Activated naive CD4-positive, alpha-beta T cell treated with anti-CD3 and anti-CD28 coated beads for 36 hours (primary cell): ENCODE data around the gene C10orf67. TPM values are rescaled to one million over a fixed set of nuclear protein-coding genes. Genes with fewer than 3 reads are reported as not detected.
"Not testable (repeated sequence)": the region's sequence is repeated elsewhere in the genome, so short reads cannot be mapped to it uniquely, and the experiment has no call there.

Experiments
- CTCF ChIA-PET: fragments of 350-600 bp; sonication (Branson Sonifier 250); formaldehyde crosslinking; loops from one replicate; lab custom pipeline; 2021; ENCODE audit warnings: antibody characterized with exemption; lab: Charles Lee
- DNase-seq: peaks from one replicate; pipeline ENCODE4 v3.0.0-alpha.2; 2020
- H3K27ac Mint-ChIP-seq: one replicate; pipeline ENCODE4 v1.8.0; 2021; ENCODE audit warnings: mild to moderate bottlenecking, mixed read lengths
- H3K27me3 Mint-ChIP-seq: one replicate; pipeline ENCODE4 v1.8.0; 2021; ENCODE audit warnings: low read depth, mixed read lengths
- H3K36me3 Mint-ChIP-seq: one replicate; pipeline ENCODE4 v1.8.0; 2021; ENCODE audit warnings: low read depth, mixed read lengths
- H3K4me1 Mint-ChIP-seq: one replicate; pipeline ENCODE4 v1.8.0; 2021; ENCODE audit warnings: low read depth, mixed read lengths
- H3K4me3 Mint-ChIP-seq: one replicate; pipeline ENCODE4 v1.8.0; 2021; ENCODE audit warnings: mild to moderate bottlenecking, moderate library complexity, mixed read lengths
- H3K9me3 Mint-ChIP-seq: one replicate; pipeline ENCODE4 v1.8.0; 2021; ENCODE audit warnings: mixed read lengths
- intact Hi-C: fragments of 100-400 bp; cut with micrococcal nuclease; formaldehyde crosslinking; loops from one replicate; pipeline ENCODE4 v1.15.1; 2023
- total RNA-seq, 2 experiments: library from RNA; stranded (reverse); gene quantifications; one replicate each; pipeline ENCODE4 v1.2.3, GENCODE V29; 2021

C10orf67 gene
- total RNA-seq, 2 experiments from 2014 or later, result 2.0 to 3.2 TPM

- H3K27me3 Mint-ChIP-seq, result peaks cover 15% of the 10 kb centered on the region
- DNase-seq, H3K36me3 Mint-ChIP-seq, CTCF ChIA-PET, H3K4me3 Mint-ChIP-seq, H3K9me3 Mint-ChIP-seq, H3K27ac Mint-ChIP-seq, H3K4me1 Mint-ChIP-seq, intact Hi-C loops: not testable (repeated sequence)
Observed at GRCh38 chr10:23252859-23253258, 91.7 kb downstream of the C10orf67 start.

GRCh38 chr10:23241779-23242178, 102.8 kb downstream of the C10orf67 start:
- H3K36me3 Mint-ChIP-seq, DNase-seq, H3K4me3 Mint-ChIP-seq, H3K27ac Mint-ChIP-seq, H3K27me3 Mint-ChIP-seq, H3K4me1 Mint-ChIP-seq, intact Hi-C loops, H3K9me3 Mint-ChIP-seq: not testable (repeated sequence)
- CTCF ChIA-PET, result interaction anchor here (0.7 kb wide), 1 partner anchor 188 kb away, joined by 4 read pairs; no protein-coding TSS in a partner anchor

GRCh38 chr10:23238015-23238414, 106.6 kb downstream of the C10orf67 start:
- Mint-ChIP-seq H3K36me3 (peaks cover 1% of the 10 kb centered on the region), H3K4me3 (no peak overlapping the region), H3K27ac (no peak overlapping the region), H3K27me3 (peaks cover 11% of the 10 kb centered on the region), H3K9me3 (no peaks in the 10 kb centered on the region), H3K4me1 (no peaks in the 10 kb centered on the region)
- CTCF ChIA-PET, result interaction anchor here (0.8 kb wide), 1 partner anchor 959 kb away, joined by 3 read pairs; no protein-coding TSS in a partner anchor
- intact Hi-C loops, result no loop called here
- no peak for DNase-seq

- H3K27ac Mint-ChIP-seq, result no peak overlapping the region
- H3K4me1 Mint-ChIP-seq, result no peaks in the 10 kb centered on the region
- H3K4me3 Mint-ChIP-seq, result no peak overlapping the region
- peaks cover 1% of the 10 kb centered on the region for H3K36me3 Mint-ChIP-seq
- peaks cover 11% of the 10 kb centered on the region for H3K27me3 Mint-ChIP-seq
- no peak for DNase-seq
- intact Hi-C loops, result no loop called here
- CTCF ChIA-PET, result no interaction called here
- H3K9me3 Mint-ChIP-seq, result peaks cover 1% of the 10 kb centered on the region
Observed at GRCh38 chr10:23230582-23230981, 114.0 kb downstream of the C10orf67 start.

- H3K9me3 Mint-ChIP-seq, result no peaks in the 10 kb centered on the region
- CTCF ChIA-PET, result no interaction called here
- H3K4me3 Mint-ChIP-seq, result no peak overlapping the region
- H3K36me3 Mint-ChIP-seq, result no peaks in the 10 kb centered on the region
- DNase-seq, result no peak
- H3K4me1 Mint-ChIP-seq, result no peaks in the 10 kb centered on the region
- peaks cover 8% of the 10 kb centered on the region for H3K27me3 Mint-ChIP-seq
- intact Hi-C loops, result no loop called here
- no peak overlapping the region for H3K27ac Mint-ChIP-seq
Observed at GRCh38 chr10:23217471-23217870, 127.1 kb downstream of the C10orf67 start.

GRCh38 chr10:23205972-23206642, 138.5 kb downstream of the C10orf67 start:
- H3K27me3 Mint-ChIP-seq, result peaks cover 49% of the 10 kb centered on the region
- CTCF ChIA-PET, result no interaction called here
- intact Hi-C loops, result no loop called here

GRCh38 chr10:23204773-23205172, 139.8 kb downstream of the C10orf67 start:
- DNase-seq, result no peak
- Mint-ChIP-seq H3K27ac (no peak overlapping the region), H3K4me3 (no peak overlapping the region), H3K4me1 (peaks cover 4% of the 10 kb centered on the region), H3K27me3 (peaks cover 52% of the 10 kb centered on the region), H3K9me3 (no peaks in the 10 kb centered on the region), H3K36me3 (no peaks in the 10 kb centered on the region)
- CTCF ChIA-PET, result interaction anchor here (0.6 kb wide), 1 partner anchor 89 kb away, joined by 3 read pairs; no protein-coding TSS in a partner anchor
- intact Hi-C loops, result loop anchor here (5.0 kb wide), 1 partner anchor 37 kb away; no protein-coding TSS in a partner anchor

More at GRCh38 chr10:23205972-23206642, 138.5 kb downstream of the C10orf67 start:
- DNase-seq, result no peak
- H3K27ac Mint-ChIP-seq, result no peak overlapping the region
- no peaks in the 10 kb centered on the region for H3K36me3 Mint-ChIP-seq
- H3K4me3 Mint-ChIP-seq, result no peak overlapping the region
- H3K4me1 Mint-ChIP-seq, result no peaks in the 10 kb centered on the region
- H3K9me3 Mint-ChIP-seq, result no peaks in the 10 kb centered on the region

GRCh38 chr10:23203369-23204325, 140.9 kb downstream of the C10orf67 start:
- H3K4me1 Mint-ChIP-seq, result peaks cover 7% of the 10 kb centered on the region
- no peak overlapping the region for H3K4me3 Mint-ChIP-seq
- H3K36me3 Mint-ChIP-seq, result no peaks in the 10 kb centered on the region
- CTCF ChIA-PET, result interaction anchor here (0.6 kb wide), 1 partner anchor 347 kb away, joined by 3 read pairs; no protein-coding TSS in a partner anchor
- H3K27me3 Mint-ChIP-seq, result peaks cover 49% of the 10 kb centered on the region
- intact Hi-C loops, result loop anchor here (5.0 kb wide), 1 partner anchor 36 kb away; no protein-coding TSS in a partner anchor
- H3K9me3 Mint-ChIP-seq, result no peaks in the 10 kb centered on the region
- no peak for DNase-seq
- H3K27ac Mint-ChIP-seq, result no peak overlapping the region

GRCh38 chr10:23202779-23203178, 141.8 kb downstream of the C10orf67 start:
- Mint-ChIP-seq H3K9me3 (no peaks in the 10 kb centered on the region), H3K36me3 (no peaks in the 10 kb centered on the region), H3K4me1 (peaks cover 10% of the 10 kb centered on the region), H3K27ac (no peak overlapping the region), H3K27me3 (peaks cover 58% of the 10 kb centered on the region), H3K4me3 (no peak overlapping the region)
- intact Hi-C loops, result loop anchor here (5.0 kb wide), 1 partner anchor 35 kb away; no protein-coding TSS in a partner anchor
- DNase-seq, result no peak
- CTCF ChIA-PET, result interaction anchor here (0.6 kb wide), 1 partner anchor 348 kb away, joined by 3 read pairs; no protein-coding TSS in a partner anchor

- no peaks in the 10 kb centered on the region for H3K36me3 Mint-ChIP-seq
- intact Hi-C loops, result loop anchor here (5.0 kb wide), 1 partner anchor 35 kb away; no protein-coding TSS in a partner anchor
- peaks cover 66% of the 10 kb centered on the region for H3K27me3 Mint-ChIP-seq
- no peak for DNase-seq
- H3K4me3 Mint-ChIP-seq, result no peak overlapping the region
- peaks cover 10% of the 10 kb centered on the region for H3K4me1 Mint-ChIP-seq
- H3K27ac Mint-ChIP-seq, result no peak overlapping the region
- CTCF ChIA-PET, result no interaction called here
- no peaks in the 10 kb centered on the region for H3K9me3 Mint-ChIP-seq
Observed at GRCh38 chr10:23201837-23202236, 142.8 kb downstream of the C10orf67 start.

GRCh38 chr10:23200997-23201652, 143.5 kb downstream of the C10orf67 start:
- intact Hi-C loops, result loop anchor here (5.0 kb wide), 1 partner anchor 34 kb away; no protein-coding TSS in a partner anchor
- Mint-ChIP-seq H3K9me3 (no peaks in the 10 kb centered on the region), H3K4me1 (peaks cover 10% of the 10 kb centered on the region)

More at GRCh38 chr10:23200997-23201652, 143.5 kb downstream of the C10orf67 start:
- Mint-ChIP-seq H3K27ac (no peak overlapping the region), H3K4me3 (no peak overlapping the region), H3K36me3 (no peaks in the 10 kb centered on the region), H3K27me3 (peaks cover 73% of the 10 kb centered on the region)
- CTCF ChIA-PET, result no interaction called here
- no peak for DNase-seq
